Neural progenitor cell (in vitro differentiated cells): Measurements from ENCODE around the gene VSX1. TPM values are rescaled to one million over a fixed set of nuclear protein-coding genes. Genes with fewer than 3 reads are reported as not detected.

Experiments used
- DNase-seq: peaks from one replicate; pipeline ENCODE4 v3.0.0-alpha.2; 2016; ENCODE audit warnings: low spot score
- H2AFZ ChIP-seq: fragments of 200-600 bp; sonication (generic); replicated peaks from 2 replicates; pipeline ENCODE4 v1.6.1; 2016; ENCODE audit warnings: antibody characterized with exemption
- H3F3A ChIP-seq: fragments of 200-600 bp; sonication (generic); 2 replicates; pipeline ENCODE4 v1.6.1; 2016; ENCODE audit warnings: antibody characterized with exemption, low read depth
- H3K27ac ChIP-seq: fragments of 200-600 bp; sonication (generic); 2 replicates; pipeline ENCODE4 v1.5.1; 2016; ENCODE audit warnings: mild to moderate bottlenecking
- H3K27me3 ChIP-seq: fragments of 200-600 bp; sonication (generic); 2 replicates; pipeline ENCODE4 v1.6.1; 2016; ENCODE audit warnings: mild to moderate bottlenecking, moderate library complexity
- H3K36me3 ChIP-seq: fragments of 200-600 bp; sonication (generic); 2 replicates; pipeline ENCODE4 v1.5.1; 2016
- H3K4me1 ChIP-seq: fragments of 200-600 bp; sonication (generic); 2 replicates; pipeline ENCODE4 v1.6.1; 2016; ENCODE audit warnings: mixed run types
- H3K4me2 ChIP-seq: fragments of 200-600 bp; sonication (generic); 2 replicates; pipeline ENCODE4 v1.6.1; 2016
- H3K4me3 ChIP-seq: fragments of 200-600 bp; sonication (generic); 2 replicates; pipeline ENCODE4 v1.5.1; 2016
- H3K79me2 ChIP-seq: fragments of 200-600 bp; sonication (generic); 2 replicates; pipeline ENCODE4 v1.6.1; 2016; ENCODE audit warnings: low read depth
- H3K9ac ChIP-seq: fragments of 200-600 bp; sonication (generic); 2 replicates; pipeline ENCODE4 v1.6.1; 2016
- H3K9me3 ChIP-seq: fragments of 200-600 bp; sonication (generic); 2 replicates; pipeline ENCODE4 v1.5.1; 2016; ENCODE audit warnings: low read depth
- H4K20me1 ChIP-seq: fragments of 200-600 bp; sonication (generic); 2 replicates; pipeline ENCODE4 v1.6.1; 2016; ENCODE audit warnings: low read depth
- H3K27ac Mint-ChIP-seq: 3 replicates; pipeline ENCODE4 v1.8.0; 2021; ENCODE audit warnings: mixed read lengths
- H3K27me3 Mint-ChIP-seq: 2 replicates; pipeline ENCODE4 v1.8.0; 2022; ENCODE audit warnings: low read depth, mild to moderate bottlenecking, inconsistent platforms, moderate library complexity, mixed read lengths; ENCODE audit not compliant: insufficient read depth
- H3K36me3 Mint-ChIP-seq: 3 replicates; pipeline ENCODE4 v1.8.0; 2021; ENCODE audit warnings: mixed read lengths
- H3K4me1 Mint-ChIP-seq: 3 replicates; pipeline ENCODE4 v1.8.0; 2021; ENCODE audit warnings: mixed read lengths
- H3K4me3 Mint-ChIP-seq: 3 replicates; pipeline ENCODE4 v1.8.0; 2021; ENCODE audit warnings: mild to moderate bottlenecking, moderate library complexity, mixed read lengths
- H3K9me3 Mint-ChIP-seq: 3 replicates; pipeline ENCODE4 v1.8.0; 2020; ENCODE audit warnings: mixed read lengths
- CTCF ChIP-seq: fragments of 200-600 bp; sonication (generic); IDR thresholded peaks from 2 replicates; pipeline ENCODE4 v1.5.1; 2017; ENCODE audit warnings: antibody characterized with exemption, mild to moderate bottlenecking
- EZH2 ChIP-seq: fragments of 200-600 bp; sonication (generic); IDR thresholded peaks from 2 replicates; pipeline ENCODE4 v1.6.1; 2017; ENCODE audit warnings: antibody characterized with exemption, mild to moderate bottlenecking, moderate library complexity
- EZH2phosphoT487 ChIP-seq: fragments of 200-600 bp; sonication (generic); IDR thresholded peaks from 2 replicates; pipeline ENCODE4 v1.6.1; 2017; ENCODE audit warnings: antibody characterized with exemption
- total RNA-seq: library from RNA; depleted of rRNA; stranded (reverse); fragments of >200 nt; gene quantifications from 2 replicates; pipeline ENCODE4 v1.2.3, GENCODE V29; 2015; ENCODE audit warnings: low replicate concordance

Gene VSX1
- total RNA-seq, 1 donor from 2014 or later: not detected

- Mint-ChIP-seq H3K27ac (no peak overlapping the region), H3K4me1 (peaks cover 46% of the 10 kb centered on the region), H3K9me3 (peaks cover 2% of the 10 kb centered on the region), H3K36me3 (no peaks in the 10 kb centered on the region), H3K27me3 (peaks cover 9% of the 10 kb centered on the region), H3K4me3 (no peak overlapping the region)
- Histone ChIP-seq H3K4me3 (no peak overlapping the region), H3K27ac (no peak overlapping the region), H3K36me3 (no peaks in the 10 kb centered on the region), H4K20me1 (no peaks in the 10 kb centered on the region), H2AFZ (no peak overlapping the region), H3K27me3 (no peaks in the 10 kb centered on the region), H3K4me1 (peaks cover 7% of the 10 kb centered on the region), H3K79me2 (no peaks in the 10 kb centered on the region), H3K9ac (no peak overlapping the region), H3F3A (no peaks in the 10 kb centered on the region), H3K9me3 (no peaks in the 10 kb centered on the region), H3K4me2 (no peak overlapping the region)
- TF ChIP-seq EZH2phosphoT487: no peak
- TF ChIP-seq EZH2: no peak
- no peak for TF ChIP-seq CTCF
- no peak for DNase-seq
These were observed 46.0 kb downstream of the VSX1 start for GRCh38 chr20:25035921-25036320.

GRCh38 chr20:25033924-25034300 lies 48.0 kb downstream of the VSX1 start:
- no peak overlapping the region for H3K4me3 ChIP-seq
- no peak overlapping the region for H3K9ac ChIP-seq
- H3K27ac ChIP-seq: no peak overlapping the region
- H3K4me1 Mint-ChIP-seq: peaks cover 46% of the 10 kb centered on the region
- peaks cover 9% of the 10 kb centered on the region for H3K27me3 Mint-ChIP-seq
- no peak overlapping the region for H3K27ac Mint-ChIP-seq
- no peak for DNase-seq
- peaks cover 2% of the 10 kb centered on the region for H3K9me3 Mint-ChIP-seq
- no peaks in the 10 kb centered on the region for H4K20me1 ChIP-seq
- no peaks in the 10 kb centered on the region for H3F3A ChIP-seq
- H3K4me2 ChIP-seq: no peak overlapping the region
- no peaks in the 10 kb centered on the region for H3K27me3 ChIP-seq
- no peaks in the 10 kb centered on the region for H3K36me3 ChIP-seq
- H3K4me3 Mint-ChIP-seq: no peak overlapping the region
- no peaks in the 10 kb centered on the region for H3K9me3 ChIP-seq
- H2AFZ ChIP-seq: no peak overlapping the region
- H3K4me1 ChIP-seq: peaks cover 7% of the 10 kb centered on the region
- no peaks in the 10 kb centered on the region for H3K36me3 Mint-ChIP-seq
- TF ChIP-seq EZH2 (no peak), EZH2phosphoT487 (no peak), CTCF (no peak)
- no peaks in the 10 kb centered on the region for H3K79me2 ChIP-seq

GRCh38 chr20:25033265-25033923 lies 48.5 kb downstream of the VSX1 start:
- H3K4me1 ChIP-seq: peaks cover 7% of the 10 kb centered on the region
- peaks cover 2% of the 10 kb centered on the region for H3K9me3 Mint-ChIP-seq
- H3K36me3 ChIP-seq: no peaks in the 10 kb centered on the region
- no peak overlapping the region for H3K4me3 Mint-ChIP-seq
- no peaks in the 10 kb centered on the region for H3K9me3 ChIP-seq
- peaks cover 46% of the 10 kb centered on the region for H3K4me1 Mint-ChIP-seq
- no peak overlapping the region for H3K27ac Mint-ChIP-seq
- no peak for DNase-seq
- peaks cover 9% of the 10 kb centered on the region for H3K27me3 Mint-ChIP-seq
- no peaks in the 10 kb centered on the region for H3F3A ChIP-seq
- no peak overlapping the region for H3K27ac ChIP-seq
- H3K4me2 ChIP-seq: no peak overlapping the region
- H3K79me2 ChIP-seq: no peaks in the 10 kb centered on the region
- peak overlapping the region; percentile 85 for H2AFZ ChIP-seq
- TF ChIP-seq EZH2phosphoT487: no peak
- TF ChIP-seq EZH2: no peak
- TF ChIP-seq CTCF: no peak
- no peaks in the 10 kb centered on the region for H3K36me3 Mint-ChIP-seq
- peaks cover 1% of the 10 kb centered on the region for H3K27me3 ChIP-seq
- no peaks in the 10 kb centered on the region for H4K20me1 ChIP-seq
- no peak overlapping the region for H3K4me3 ChIP-seq
- no peak overlapping the region for H3K9ac ChIP-seq
